ENCODE data around the gene SH3BP4. TPM values are rescaled to one million over a fixed set of nuclear protein-coding genes. Genes with fewer than 3 reads are reported as not detected.

SH3BP4 gene
- total and polyA plus RNA-seq, 2 of the 8 experiments (the other 6 are each of a cell fraction or from before 2014, with no cell fraction given): 28.3 to 35.4 TPM

DNA sequence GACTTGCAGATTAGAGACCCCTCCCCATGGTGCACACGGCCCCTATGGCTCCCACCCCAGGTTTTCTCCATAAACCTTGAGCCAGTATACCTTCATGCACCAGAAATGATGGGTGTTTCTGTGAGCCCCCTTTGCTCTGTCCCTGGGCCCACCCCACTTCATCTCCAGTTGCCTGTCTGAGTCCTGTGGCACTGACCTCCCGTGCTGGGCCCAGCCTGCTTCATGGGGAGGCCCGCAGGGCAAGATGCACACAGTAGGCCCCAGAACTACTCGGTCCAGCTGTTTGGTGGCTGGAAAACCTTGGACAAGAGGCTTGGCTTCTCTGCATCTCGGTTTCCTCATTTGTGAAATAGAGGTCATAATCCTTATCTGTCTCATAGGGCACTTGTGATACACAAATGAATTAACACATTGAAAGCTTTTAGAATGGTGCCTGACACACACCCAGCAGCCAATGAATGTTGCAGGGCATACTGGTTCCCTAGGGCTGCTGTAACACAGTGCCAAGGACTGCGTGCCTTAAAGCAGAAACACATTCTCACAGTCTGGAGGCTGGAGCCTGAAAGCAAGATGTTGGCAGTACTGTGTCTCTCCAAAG is 58.4 kb downstream of the SH3BP4 start:
- Histone ChIP-seq H2BK5ac (ENCODE audit: low read depth, low read length) (no peak overlapping the region), H4K5ac (ENCODE audit: insufficient read length, low read depth, low read length) (no peak overlapping the region), H2BK20ac (ENCODE audit: low read length) (no peak overlapping the region), H2AK5ac (ENCODE audit: low read depth, low read length) (no peak overlapping the region), H4K8ac (ENCODE audit: extremely low read depth, insufficient read depth, low read length) (no peak overlapping the region), H3K9ac (replicated peaks in 1 of 4; ENCODE audit: extremely low read depth in 1 of 4, low read depth in 3 of 4, low read length in 3 of 4) (no peak overlapping the region), H3K79me1 (ENCODE audit: low read depth, low read length) (peaks cover 41% of the 10 kb centered on the region), H3K27ac (ENCODE audit: low read depth, low read length) (no peak overlapping the region; the same call in 1 of the 2 replicates), H2BK12ac (ENCODE audit: low read depth, low read length) (no peak overlapping the region), H3K23ac (ENCODE audit: insufficient read length) (no peak overlapping the region), H2BK15ac (ENCODE audit: low read length) (no peak overlapping the region), H3K4ac (replicated peaks; ENCODE audit: insufficient read length, low read depth, low read length) (no peak overlapping the region), H3K79me2 (ENCODE audit: control insufficient read depth in 1 of 2, insufficient read depth in 2 of 2, low read length in 2 of 2) (peaks cover 0 to 97% of the 10 kb centered on the region in 2 experiments; a peak in 2 of 4 replicates), H3K56ac (replicated peaks; ENCODE audit: insufficient read length, low read depth, low read length) (no peak overlapping the region), H3K14ac (ENCODE audit: insufficient read length) (no peak overlapping the region), H3K4me1 (replicated peaks in 1 of 4; ENCODE audit: control insufficient read depth in 3 of 4, insufficient read depth in 4 of 4, low read length in 3 of 4) (peaks cover 5 to 46% (median 29%) of the 10 kb centered on the region in 4 experiments), H3K4me2 (ENCODE audit: insufficient read depth in 1 of 2, low read depth in 2 of 2, low read length in 2 of 2) (no peak overlapping the region), H3K36me3 (ENCODE audit: control insufficient read depth in 2 of 4, insufficient read depth in 4 of 4, low read length in 3 of 4) (peaks cover 0 to under 1% (median 0%) of the 10 kb centered on the region in 4 experiments; a peak in 2 of 8 replicates), H2BK120ac (replicated peaks; ENCODE audit: low read depth, low read length) (no peak overlapping the region), H3K27me3 (replicated peaks in 1 of 4; ENCODE audit: control insufficient read depth in 3 of 4, extremely low read depth in 1 of 4, insufficient read depth in 3 of 4, low read length in 3 of 4) (no peaks in the 10 kb centered on the region), H3K4me3 (ENCODE audit: extremely low read depth in 1 of 4, insufficient read depth in 2 of 4, low read depth in 3 of 4, low read length in 4 of 4) (no peak overlapping the region), H4K20me1 (replicated peaks in 1 of 2; ENCODE audit: control insufficient read depth in 1 of 2, insufficient read depth in 2 of 2, low read length in 2 of 2) (peaks cover 10 to 12% of the 10 kb centered on the region in 2 experiments), H3K18ac (ENCODE audit: extremely low read depth, low read length) (no peak overlapping the region), H4K91ac (replicated peaks; ENCODE audit: insufficient read length, low read length) (no peak overlapping the region), H3K23me2 (ENCODE audit: low read depth, low read length) (no peaks in the 10 kb centered on the region), H3K9me3 (ENCODE audit: insufficient read depth in 2 of 2, low read depth in 1 of 2, low read length in 1 of 2) (peaks cover 0 to 1% of the 10 kb centered on the region in 2 experiments; a peak in 2 of 4 replicates), H2AFZ (ENCODE audit: low read length) (no peak overlapping the region)
- ChIA-PET CTCF (ENCODE audit: partially characterized antibody) (interaction anchor here (1.2 to 5.9 kb wide), 2 partner anchors 23 to 97 kb away, joined by 3 to 35 read pairs; no protein-coding TSS in a partner anchor), POLR2A (ENCODE audit: partially characterized antibody) (interaction anchor here (3.2 kb wide), 1 partner anchor 13 kb away, joined by 17 read pairs; no protein-coding TSS in a partner anchor)
- WGBS, 2 experiments (ENCODE audit: extremely low coverage in 1 of 2, insufficient coverage in 1 of 2, insufficient read length in 1 of 2, insufficient replicate concordance in 2 of 2, low coverage in 1 of 2, low lambda C conversion rate in 2 of 2, missing lambda C conversion rate in 1 of 2): 94% methylated on average over 6 of the region's 6 CpGs; no CpG with 5 or more reads in 1 of the 2 experiments
- TF ChIP-seq JUND (IDR thresholded peaks at IDR 0.05; ENCODE audit: low read length) (no peak), ZNF274 (IDR thresholded peaks at IDR 0.05; ENCODE audit: borderline replicate concordance, extremely low read depth, low read length) (no peak), HDAC2 (IDR thresholded peaks at IDR 0.05; ENCODE audit: borderline replicate concordance in 1 of 2, low read depth in 2 of 2, low read length in 2 of 2) (no peak), SP4 (IDR thresholded peaks at IDR 0.05; ENCODE audit: low read length) (no peak), CHD1 (IDR thresholded peaks at IDR 0.05; ENCODE audit: low read depth, low read length) (no peak), RXRA (IDR thresholded peaks at IDR 0.05; ENCODE audit: insufficient read depth, low read depth, low read length) (no peak), RFX5 (IDR thresholded peaks at IDR 0.05; ENCODE audit: borderline replicate concordance, low read depth, low read length) (no peak), ASH2L (IDR thresholded peaks at IDR 0.05; ENCODE audit: low read length) (no peak), POLR2AphosphoS5 (IDR thresholded peaks at IDR 0.05; ENCODE audit: low read depth, low read length) (no peak), GTF2F1 (IDR thresholded peaks at IDR 0.05; ENCODE audit: borderline replicate concordance, low read depth, low read length) (no peak)
- TF ChIP-seq, protein P1, sequence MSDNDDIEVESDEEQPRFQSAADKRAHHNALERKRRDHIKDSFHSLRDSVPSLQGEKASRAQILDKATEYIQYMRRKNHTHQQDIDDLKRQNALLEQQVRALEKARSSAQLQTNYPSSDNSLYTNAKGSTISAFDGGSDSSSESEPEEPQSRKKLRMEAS (IDR thresholded peaks at IDR 0.05): no peak
- no peak for DNase-seq (ENCODE audit: low read depth in 1 of 2, low spot score in 2 of 2)
- no peak for FAIRE-seq
